ENCODE results near the gene SLIT3.

The SLIT3 gene

GRCh38 chr5:168916266-168916665, 384.7 kb downstream of the SLIT3 start:
- H3K4me1 ChIP-seq (ENCODE audit: low read depth, poor library complexity, severe bottlenecking) = no peaks in the 10 kb centered on the region
- no peak for TF ChIP-seq CTCF (conservative IDR thresholded peaks at IDR 0.05; ENCODE audit: low read depth, low read length)

GRCh38 chr5:168914491-168914890, 386.4 kb downstream of the SLIT3 start:
- Histone ChIP-seq H3K27ac (no peak overlapping the region), H3K36me3 (ENCODE audit: insufficient read depth) (no peaks in the 10 kb centered on the region), H3K4me2 (no peak overlapping the region), H3K4me1 (ENCODE audit: low read depth, poor library complexity, severe bottlenecking) (no peaks in the 10 kb centered on the region), H4K20me1 (ENCODE audit: insufficient read depth) (no peaks in the 10 kb centered on the region), H3K9ac (no peak overlapping the region), H2AFZ (ENCODE audit: low read depth) (no peak overlapping the region), H3K4me3 (IDR thresholded peaks at IDR 0.05; ENCODE audit: insufficient read depth, low read depth, low read length) (no peak overlapping the region), H3K27me3 (ENCODE audit: insufficient read depth, low read depth) (no peaks in the 10 kb centered on the region), H3K79me2 (ENCODE audit: insufficient read depth, low read depth) (no peaks in the 10 kb centered on the region)
- no peak for TF ChIP-seq CTCF (conservative IDR thresholded peaks at IDR 0.05; ENCODE audit: low read depth, low read length)

More at GRCh38 chr5:168916266-168916665, 384.7 kb downstream of the SLIT3 start:
- Histone ChIP-seq H3K36me3 (ENCODE audit: insufficient read depth) (no peaks in the 10 kb centered on the region), H3K4me3 (IDR thresholded peaks at IDR 0.05; ENCODE audit: insufficient read depth, low read depth, low read length) (no peak overlapping the region), H3K27ac (no peak overlapping the region), H2AFZ (ENCODE audit: low read depth) (no peak overlapping the region), H3K79me2 (ENCODE audit: insufficient read depth, low read depth) (no peaks in the 10 kb centered on the region), H4K20me1 (ENCODE audit: insufficient read depth) (no peaks in the 10 kb centered on the region), H3K27me3 (ENCODE audit: insufficient read depth, low read depth) (no peaks in the 10 kb centered on the region), H3K9ac (no peak overlapping the region), H3K4me2 (no peak overlapping the region)

- H3K4me2 ChIP-seq = no peak overlapping the region
- H3K9ac ChIP-seq = no peak overlapping the region
- no peaks in the 10 kb centered on the region for H3K79me2 ChIP-seq (ENCODE audit: insufficient read depth, low read depth)
- H3K27me3 ChIP-seq (ENCODE audit: insufficient read depth, low read depth) = no peaks in the 10 kb centered on the region
- H3K36me3 ChIP-seq (ENCODE audit: insufficient read depth) = no peaks in the 10 kb centered on the region
- H3K27ac ChIP-seq = no peak overlapping the region
- no peaks in the 10 kb centered on the region for H4K20me1 ChIP-seq (ENCODE audit: insufficient read depth)
- no peak for TF ChIP-seq CTCF (conservative IDR thresholded peaks at IDR 0.05; ENCODE audit: low read depth, low read length)
- no peak overlapping the region for H2AFZ ChIP-seq (ENCODE audit: low read depth)
- H3K4me1 ChIP-seq (ENCODE audit: low read depth, poor library complexity, severe bottlenecking) = no peaks in the 10 kb centered on the region
- no peak overlapping the region for H3K4me3 ChIP-seq (IDR thresholded peaks at IDR 0.05; ENCODE audit: insufficient read depth, low read depth, low read length)
These were observed 390.1 kb downstream of the SLIT3 start for GRCh38 chr5:168910874-168911273.

GRCh38 chr5:168908207-168908606, 392.7 kb downstream of the SLIT3 start:
- Histone ChIP-seq H4K20me1 (ENCODE audit: insufficient read depth) (no peaks in the 10 kb centered on the region), H3K4me2 (no peak overlapping the region), H3K4me1 (ENCODE audit: low read depth, poor library complexity, severe bottlenecking) (no peaks in the 10 kb centered on the region), H3K4me3 (IDR thresholded peaks at IDR 0.05; ENCODE audit: insufficient read depth, low read depth, low read length) (no peak overlapping the region), H3K27ac (no peak overlapping the region), H2AFZ (ENCODE audit: low read depth) (no peak overlapping the region), H3K9ac (no peak overlapping the region), H3K79me2 (ENCODE audit: insufficient read depth, low read depth) (no peaks in the 10 kb centered on the region), H3K27me3 (ENCODE audit: insufficient read depth, low read depth) (no peaks in the 10 kb centered on the region), H3K36me3 (ENCODE audit: insufficient read depth) (no peaks in the 10 kb centered on the region)
- no peak for TF ChIP-seq CTCF (conservative IDR thresholded peaks at IDR 0.05; ENCODE audit: low read depth, low read length)
